ENCODE results near the gene NTRK3.

Gene NTRK3

GRCh38 chr15:87871731-87872320 is 384.7 kb downstream of the NTRK3 start:
- TF ChIP-seq, protein P1, sequence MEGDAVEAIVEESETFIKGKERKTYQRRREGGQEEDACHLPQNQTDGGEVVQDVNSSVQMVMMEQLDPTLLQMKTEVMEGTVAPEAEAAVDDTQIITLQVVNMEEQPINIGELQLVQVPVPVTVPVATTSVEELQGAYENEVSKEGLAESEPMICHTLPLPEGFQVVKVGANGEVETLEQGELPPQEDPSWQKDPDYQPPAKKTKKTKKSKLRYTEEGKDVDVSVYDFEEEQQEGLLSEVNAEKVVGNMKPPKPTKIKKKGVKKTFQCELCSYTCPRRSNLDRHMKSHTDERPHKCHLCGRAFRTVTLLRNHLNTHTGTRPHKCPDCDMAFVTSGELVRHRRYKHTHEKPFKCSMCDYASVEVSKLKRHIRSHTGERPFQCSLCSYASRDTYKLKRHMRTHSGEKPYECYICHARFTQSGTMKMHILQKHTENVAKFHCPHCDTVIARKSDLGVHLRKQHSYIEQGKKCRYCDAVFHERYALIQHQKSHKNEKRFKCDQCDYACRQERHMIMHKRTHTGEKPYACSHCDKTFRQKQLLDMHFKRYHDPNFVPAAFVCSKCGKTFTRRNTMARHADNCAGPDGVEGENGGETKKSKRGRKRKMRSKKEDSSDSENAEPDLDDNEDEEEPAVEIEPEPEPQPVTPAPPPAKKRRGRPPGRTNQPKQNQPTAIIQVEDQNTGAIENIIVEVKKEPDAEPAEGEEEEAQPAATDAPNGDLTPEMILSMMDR (conservative IDR thresholded peaks at IDR 0.05): no peak
- H3K27ac ChIP-seq: no peak overlapping the region

- TF ChIP-seq, protein P1 (conservative IDR thresholded peaks at IDR 0.05): no peak
- H3K27ac ChIP-seq: no peak overlapping the region
These were observed 385.3 kb downstream of the NTRK3 start for GRCh38 chr15:87871258-87871681.

- TF ChIP-seq, protein P1 (conservative IDR thresholded peaks at IDR 0.05): no peak
These were observed 389.6 kb downstream of the NTRK3 start for GRCh38 chr15:87866961-87867360.

DNA sequence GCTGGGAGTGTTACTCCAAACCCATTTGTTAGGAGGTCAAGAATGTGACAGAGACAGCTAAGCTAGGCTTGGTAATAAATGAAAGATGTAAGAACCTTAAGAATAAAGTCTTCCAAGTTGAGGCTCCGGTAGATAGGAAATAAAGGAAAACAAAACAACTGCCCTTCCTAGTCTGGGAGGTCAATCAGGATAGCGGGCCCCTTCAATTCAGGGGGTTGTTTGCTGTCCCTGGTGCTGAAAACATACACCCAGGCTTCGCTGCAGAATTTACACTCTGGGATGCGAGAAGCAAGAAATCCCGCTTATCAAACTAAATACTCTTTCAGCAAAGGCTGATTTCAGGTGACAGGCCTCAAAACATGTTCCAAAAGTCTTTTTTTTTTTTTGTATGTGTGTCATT is 393.4 kb downstream of the NTRK3 start:
- TF ChIP-seq, protein P1 (conservative IDR thresholded peaks at IDR 0.05): no peak
- no peak overlapping the region for H3K27ac ChIP-seq

More at GRCh38 chr15:87866961-87867360, 389.6 kb downstream of the NTRK3 start:
- H3K27ac ChIP-seq: no peak overlapping the region

DNA sequence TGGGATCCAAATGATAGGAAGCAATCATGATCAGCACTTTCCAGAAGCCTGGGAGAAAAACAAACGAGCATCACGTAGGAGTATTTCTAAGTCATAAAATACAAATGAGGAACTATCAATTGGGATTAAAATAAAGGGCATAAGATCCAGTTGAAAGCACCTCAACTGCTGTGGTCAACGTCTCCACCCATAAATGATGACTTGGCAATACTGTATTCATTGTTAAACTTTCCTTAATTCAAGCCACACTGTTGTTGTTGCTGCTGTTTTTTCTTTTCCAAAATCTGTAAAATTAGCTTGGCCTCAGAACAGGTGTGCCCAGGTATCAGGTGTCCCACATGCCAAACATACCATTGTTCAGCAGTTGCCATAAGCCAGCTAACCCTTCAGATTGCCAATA is 395.8 kb downstream of the NTRK3 start:
- TF ChIP-seq, protein P1 (conservative IDR thresholded peaks at IDR 0.05): no peak
- H3K27ac ChIP-seq: no peak overlapping the region

DNA sequence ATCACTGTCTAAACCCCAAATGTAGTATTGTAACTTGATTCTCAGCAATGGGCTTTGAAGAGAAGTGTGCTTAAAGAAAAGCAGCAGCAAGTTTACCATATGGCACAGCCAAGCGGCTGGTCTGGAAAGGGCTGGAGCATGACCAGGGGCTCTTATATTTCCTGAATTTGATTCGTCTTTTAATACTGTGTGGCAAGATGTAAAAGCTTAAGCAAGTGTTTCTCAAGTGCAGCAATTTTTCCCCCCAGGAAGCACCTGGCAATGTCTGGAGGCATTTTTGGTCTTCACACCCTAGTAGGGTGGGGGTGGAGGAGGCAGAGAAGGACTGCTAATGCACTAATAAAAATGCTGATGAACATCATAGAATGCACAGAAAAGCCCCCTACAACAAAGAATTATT is 397.9 kb downstream of the NTRK3 start:
- TF ChIP-seq, protein P1 (conservative IDR thresholded peaks at IDR 0.05): no peak; the same call in 1 of the 2 replicates
- no peak overlapping the region for H3K27ac ChIP-seq

DNA sequence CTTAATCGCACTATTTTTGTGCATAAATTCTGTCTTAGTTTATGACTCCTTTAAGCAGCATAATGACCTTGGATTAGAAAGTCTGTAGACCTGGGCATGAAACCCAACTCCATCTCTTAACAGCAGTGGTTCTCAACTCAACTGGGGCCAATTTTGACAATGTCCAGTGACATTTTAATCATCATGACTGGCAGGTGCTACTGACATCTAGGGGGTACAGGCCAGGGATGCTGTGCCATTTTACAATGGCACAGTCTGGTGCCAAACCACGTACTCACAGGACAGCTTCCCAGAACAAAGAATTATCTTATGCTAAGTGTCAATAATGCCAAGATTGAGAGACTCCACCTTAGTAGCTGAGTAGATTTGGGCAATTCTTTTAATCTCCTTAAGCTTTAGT is 405.0 kb downstream of the NTRK3 start:
- TF ChIP-seq, protein P1 (conservative IDR thresholded peaks at IDR 0.05): no peak
- H3K27ac ChIP-seq: no peak overlapping the region

All from VCaP (cell line).